Hepatocyte (in vitro differentiated cells): ENCODE data around the gene AMBP.

ENCODE experiments used
- CTCF ChIP-seq: fragments of 200-600 bp; sonication (generic); IDR thresholded peaks from 2 replicates; pipeline ENCODE4 v1.5.1; 2016; ENCODE audit warnings: antibody characterized with exemption, mild to moderate bottlenecking; ENCODE audit not compliant: poor library complexity
- EZH2 ChIP-seq: fragments of 200-600 bp; sonication (generic); IDR thresholded peaks from 2 replicates; pipeline ENCODE4 v1.6.1; 2016; ENCODE audit warnings: antibody characterized with exemption, mild to moderate bottlenecking, borderline replicate concordance
- EZH2phosphoT487 ChIP-seq: fragments of 200-600 bp; sonication (generic); IDR thresholded peaks from one replicate; pipeline ENCODE4 v1.6.1; 2018; ENCODE audit warnings: antibody characterized with exemption, mild to moderate bottlenecking, low read depth, moderate library complexity; ENCODE audit not compliant: unreplicated experiment, severe bottlenecking

GRCh38 chr9:114050226-114050568 is 27.9 kb downstream of the AMBP start:
- TF ChIP-seq CTCF: no peak
- TF ChIP-seq EZH2: no peak
- no peak for TF ChIP-seq EZH2phosphoT487
